ENCODE measurements around the gene CAMKV. TPM values are rescaled to one million over a fixed set of nuclear protein-coding genes. Genes with fewer than 3 reads are reported as not detected.
"Not testable (repeated sequence)": the region's sequence is repeated elsewhere in the genome, so short reads cannot be mapped to it uniquely, and the experiment has no call there.

Gene CAMKV
- polyA plus RNA-seq, 2 donors = 0.01 TPM; not detected in 1

DNA sequence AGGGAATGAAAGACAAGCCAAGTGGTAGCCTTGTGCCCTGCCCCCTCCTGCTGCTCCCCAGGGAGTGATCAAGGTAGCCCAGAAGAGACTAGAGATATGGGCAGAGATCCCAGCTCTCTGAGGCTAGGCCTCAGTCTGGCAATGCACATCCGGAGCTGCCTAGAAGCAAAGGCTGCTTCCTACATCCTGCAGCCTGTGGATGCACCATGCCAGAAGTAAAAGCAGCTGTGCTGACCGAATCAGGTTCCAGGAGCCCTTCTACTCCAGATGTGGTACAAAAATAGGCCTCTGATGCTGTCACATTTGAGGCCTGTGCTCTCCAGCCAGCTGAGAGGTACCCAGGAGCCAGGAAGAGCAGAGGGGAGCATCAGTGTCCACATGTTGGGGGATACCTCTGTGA lies 29.3 kb downstream of the CAMKV start:
- no peak overlapping the region for H3K4me3 ChIP-seq (ENCODE audit: low read depth in 1 of 2, low read length in 2 of 2)
- peaks cover 0 to 3% of the 10 kb centered on the region in 2 donors for H3K4me1 ChIP-seq (ENCODE audit: control insufficient read depth in 2 of 2, insufficient read depth in 2 of 2, low read length in 1 of 2)
- H3K9me3 ChIP-seq (ENCODE audit: control insufficient read depth in 2 of 2, insufficient read depth in 1 of 2, low read depth in 1 of 2, low read length in 1 of 2) = no peaks in the 10 kb centered on the region
- no peaks in the 10 kb centered on the region for H3K27me3 ChIP-seq (ENCODE audit: control insufficient read depth in 1 of 2, insufficient read depth in 2 of 2, low read length in 2 of 2)
- no peak overlapping the region for H3K27ac ChIP-seq (ENCODE audit: low read depth in 2 of 2, low read length in 1 of 2)
- 66 to 68% methylated on average over 2 of the region's 2 CpGs for WGBS, 2 donors
- peaks cover 0 to 4% of the 10 kb centered on the region in 2 donors for H3K36me3 ChIP-seq (ENCODE audit: control insufficient read depth in 2 of 2, insufficient read depth in 2 of 2, low read length in 1 of 2)

DNA sequence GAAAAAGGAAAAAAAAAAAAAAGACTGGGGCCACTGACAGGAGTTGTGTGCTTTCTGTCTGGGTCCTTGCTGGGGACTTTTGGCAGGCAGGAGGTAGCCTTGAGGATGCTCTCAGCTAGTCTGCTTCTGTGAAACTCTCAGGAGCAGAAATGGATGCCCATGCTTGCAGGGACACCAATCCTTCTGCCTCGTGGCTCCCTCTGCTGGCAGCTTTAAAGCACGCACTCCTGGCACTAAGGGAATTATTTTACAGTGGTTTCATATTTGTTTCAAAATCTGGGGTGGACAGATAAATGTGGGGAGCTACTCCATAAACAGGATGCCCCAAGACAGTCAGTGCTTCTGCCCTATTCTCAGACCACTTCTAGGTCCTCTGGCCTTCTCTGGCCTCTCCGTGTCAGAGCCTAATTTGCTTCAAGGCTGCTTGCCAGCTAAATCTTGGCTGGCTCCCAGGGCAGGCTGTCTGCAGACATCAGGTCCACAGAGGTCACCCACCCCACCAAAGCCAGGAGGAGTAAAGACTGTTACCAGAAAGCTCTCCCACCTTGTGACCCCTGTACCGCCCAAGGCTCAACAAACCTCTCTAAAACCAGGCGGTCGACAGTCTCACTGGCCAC lies 30.4 kb downstream of the CAMKV start:
- Histone ChIP-seq H3K4me1 (ENCODE audit: control insufficient read depth in 2 of 2, insufficient read depth in 2 of 2, low read length in 1 of 2) (peaks cover 0 to 3% of the 10 kb centered on the region in 2 donors), H3K4me3 (ENCODE audit: low read depth in 1 of 2, low read length in 2 of 2) (no peak overlapping the region), H3K36me3 (ENCODE audit: control insufficient read depth in 2 of 2, insufficient read depth in 2 of 2, low read length in 1 of 2) (peaks cover 0 to 4% of the 10 kb centered on the region in 2 donors), H3K9me3 (ENCODE audit: control insufficient read depth in 2 of 2, insufficient read depth in 1 of 2, low read depth in 1 of 2, low read length in 1 of 2) (no peaks in the 10 kb centered on the region), H3K27ac (ENCODE audit: low read depth in 2 of 2, low read length in 1 of 2) (no peak overlapping the region), H3K27me3 (ENCODE audit: control insufficient read depth in 1 of 2, insufficient read depth in 2 of 2, low read length in 2 of 2) (no peaks in the 10 kb centered on the region)
- 44 to 46% methylated on average over 6 of the region's 6 CpGs for WGBS, 2 donors

DNA sequence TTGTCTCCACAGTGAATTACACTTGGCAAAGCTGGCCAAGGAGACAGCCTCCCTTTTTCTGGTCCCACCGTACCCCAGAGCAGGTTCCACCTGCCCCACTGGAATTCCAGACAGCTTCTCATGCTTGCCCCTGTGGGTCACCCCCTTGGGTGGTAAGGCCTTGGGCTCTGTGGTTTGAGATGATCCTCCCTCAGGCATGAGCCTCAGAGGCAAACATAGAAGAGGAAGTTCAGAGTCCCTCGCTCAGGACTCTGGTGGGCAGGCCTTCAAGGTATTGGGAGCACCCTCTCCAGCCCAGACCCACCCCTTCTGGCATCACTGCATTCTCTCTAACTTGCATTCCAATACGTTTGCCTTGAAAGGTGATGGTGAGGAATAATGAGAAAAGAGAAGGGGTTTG lies 38.4 kb downstream of the CAMKV start:
- H3K4me1 ChIP-seq (ENCODE audit: control insufficient read depth in 2 of 2, insufficient read depth in 2 of 2, low read length in 1 of 2) = peaks cover 0 to 4% of the 10 kb centered on the region in 2 donors
- H3K36me3 ChIP-seq (ENCODE audit: control insufficient read depth in 2 of 2, insufficient read depth in 2 of 2, low read length in 1 of 2) = peaks cover 0 to 9% of the 10 kb centered on the region in 2 donors
- no peaks in the 10 kb centered on the region for H3K27me3 ChIP-seq (ENCODE audit: control insufficient read depth in 1 of 2, insufficient read depth in 2 of 2, low read length in 2 of 2)
- no peaks in the 10 kb centered on the region for H3K9me3 ChIP-seq (ENCODE audit: control insufficient read depth in 2 of 2, insufficient read depth in 1 of 2, low read depth in 1 of 2, low read length in 1 of 2)
- H3K27ac ChIP-seq (ENCODE audit: low read depth in 2 of 2, low read length in 1 of 2) = no peak overlapping the region
- WGBS, 2 donors = 65 to 83% methylated on average over 3 of the region's 3 CpGs
- no peak overlapping the region for H3K4me3 ChIP-seq (ENCODE audit: low read depth in 1 of 2, low read length in 2 of 2)

DNA sequence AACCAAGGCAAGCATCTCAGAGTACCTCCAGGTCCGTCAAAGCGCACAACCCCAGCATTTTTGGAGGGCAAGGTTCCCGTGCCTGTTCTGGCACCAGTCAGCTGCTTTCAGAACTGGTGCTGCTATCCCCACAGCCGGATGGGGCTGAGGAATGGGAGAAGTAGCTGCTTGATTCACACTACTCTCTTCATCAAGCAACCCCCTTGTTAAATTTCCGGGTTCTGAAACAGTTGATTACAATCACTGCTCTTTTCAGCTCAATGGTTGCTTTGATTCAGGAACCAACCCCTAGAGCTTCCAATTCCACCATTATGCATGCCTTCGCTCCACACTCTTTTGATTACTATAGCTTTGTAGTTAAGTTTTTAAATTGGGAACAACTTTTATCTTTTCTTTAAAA lies 43.7 kb downstream of the CAMKV start:
- Histone ChIP-seq H3K27me3 (ENCODE audit: control insufficient read depth in 1 of 2, insufficient read depth in 2 of 2, low read length in 2 of 2) (no peaks in the 10 kb centered on the region), H3K36me3 (ENCODE audit: control insufficient read depth in 2 of 2, insufficient read depth in 2 of 2, low read length in 1 of 2) (peaks cover 0 to 9% of the 10 kb centered on the region in 2 donors), H3K4me1 (ENCODE audit: control insufficient read depth in 2 of 2, insufficient read depth in 2 of 2, low read length in 1 of 2) (peaks cover 0 to 4% of the 10 kb centered on the region in 2 donors), H3K9me3 (ENCODE audit: control insufficient read depth in 2 of 2, insufficient read depth in 1 of 2, low read depth in 1 of 2, low read length in 1 of 2) (no peaks in the 10 kb centered on the region), H3K27ac (ENCODE audit: low read depth in 2 of 2, low read length in 1 of 2) (no peak overlapping the region), H3K4me3 (ENCODE audit: low read depth in 1 of 2, low read length in 2 of 2) (no peak overlapping the region)
- WGBS, 2 donors = 71 to 85% methylated on average over 6 of the region's 6 CpGs

DNA sequence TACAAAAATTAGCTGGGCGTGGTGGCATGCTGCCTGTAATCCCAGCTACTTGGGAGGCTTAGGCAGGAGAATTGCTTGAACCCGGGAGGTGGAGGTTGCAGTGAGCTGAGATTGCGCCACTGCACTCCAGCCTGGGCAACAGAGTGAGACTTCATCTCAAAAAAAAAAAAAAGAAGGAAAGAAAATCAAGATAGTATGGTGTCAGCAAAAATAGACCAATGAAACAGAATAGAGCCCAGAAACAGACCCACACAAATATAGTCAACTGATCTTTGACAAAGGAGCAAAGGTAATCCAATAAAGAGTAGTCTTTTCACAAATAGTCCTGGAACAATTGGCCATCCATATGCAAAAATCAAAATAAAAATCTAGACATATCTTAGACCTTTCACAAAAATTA lies 46.6 kb downstream of the CAMKV start:
- not testable (repeated sequence) for H3K36me3 ChIP-seq (ENCODE audit: control insufficient read depth in 2 of 2, insufficient read depth in 2 of 2, low read length in 1 of 2); H3K4me3 ChIP-seq (ENCODE audit: low read depth in 1 of 2, low read length in 2 of 2); H3K27me3 ChIP-seq (ENCODE audit: control insufficient read depth in 1 of 2, insufficient read depth in 2 of 2, low read length in 2 of 2); H3K9me3 ChIP-seq (ENCODE audit: control insufficient read depth in 2 of 2, insufficient read depth in 1 of 2, low read depth in 1 of 2, low read length in 1 of 2); H3K4me1 ChIP-seq (ENCODE audit: control insufficient read depth in 2 of 2, insufficient read depth in 2 of 2, low read length in 1 of 2); H3K27ac ChIP-seq (ENCODE audit: low read depth in 2 of 2, low read length in 1 of 2)
- 79 to 96% methylated on average over 3 of the region's 3 CpGs for WGBS, 2 donors

DNA sequence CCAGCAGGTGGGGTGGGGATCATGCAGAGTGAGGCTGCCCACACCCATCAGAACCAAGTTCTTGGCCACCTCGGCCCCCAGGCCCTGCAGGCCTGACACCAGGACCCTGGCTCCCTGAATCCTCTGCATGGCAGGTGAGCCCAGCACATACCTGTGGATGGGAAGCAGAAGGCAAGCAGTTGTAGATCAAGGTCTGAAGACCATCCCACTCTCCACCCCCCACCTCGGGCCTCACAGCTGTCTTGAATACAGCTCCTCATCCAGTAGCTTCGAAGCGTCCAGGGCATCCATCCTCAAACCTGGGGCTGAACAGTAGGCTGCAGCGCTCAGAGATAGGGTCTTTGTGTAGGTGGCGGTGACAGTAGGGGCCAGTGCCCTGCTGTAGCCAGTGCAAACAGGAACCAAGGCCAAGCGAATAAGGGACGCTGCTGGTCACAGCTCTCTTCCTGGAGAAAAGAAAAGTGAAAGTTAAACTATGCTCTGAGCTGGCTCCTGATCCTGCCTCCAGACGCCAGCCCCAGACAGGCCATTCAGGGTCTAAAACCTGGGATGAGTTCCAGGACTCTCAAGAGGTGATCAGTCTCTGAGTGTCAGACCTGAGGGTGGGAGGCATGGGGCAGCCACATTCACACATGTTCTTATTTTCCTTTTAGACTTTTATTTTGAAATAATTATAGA lies 56.1 kb downstream of the CAMKV start, which contains the start of gene UBA7:
TSS of gene UBA7 (minus strand) at position 457 of the 678 bp plus-strand sequence. CDS start at position 291, 166 bp downstream.
- H3K9me3 ChIP-seq (ENCODE audit: control insufficient read depth in 2 of 2, insufficient read depth in 1 of 2, low read depth in 1 of 2, low read length in 1 of 2) = no peaks in the 10 kb centered on the region
- peak within 1 kb of the TSS; percentile 50 to 86 for H3K27ac ChIP-seq (ENCODE audit: low read depth in 2 of 2, low read length in 1 of 2)
- peaks cover 15 to 25% of the 10 kb centered on the region in 2 donors for H3K36me3 ChIP-seq (ENCODE audit: control insufficient read depth in 2 of 2, insufficient read depth in 2 of 2, low read length in 1 of 2)
- 5 to 8% methylated on average over 9 of the region's 9 CpGs for WGBS, 2 donors
- peak within 1 kb of the TSS; percentile 43 to 67 for H3K4me3 ChIP-seq (ENCODE audit: low read depth in 1 of 2, low read length in 2 of 2)
- H3K27me3 ChIP-seq (ENCODE audit: control insufficient read depth in 1 of 2, insufficient read depth in 2 of 2, low read length in 2 of 2) = no peaks in the 10 kb centered on the region
- peaks cover 11 to 15% of the 10 kb centered on the region in 2 donors for H3K4me1 ChIP-seq (ENCODE audit: control insufficient read depth in 2 of 2, insufficient read depth in 2 of 2, low read length in 1 of 2)

DNA sequence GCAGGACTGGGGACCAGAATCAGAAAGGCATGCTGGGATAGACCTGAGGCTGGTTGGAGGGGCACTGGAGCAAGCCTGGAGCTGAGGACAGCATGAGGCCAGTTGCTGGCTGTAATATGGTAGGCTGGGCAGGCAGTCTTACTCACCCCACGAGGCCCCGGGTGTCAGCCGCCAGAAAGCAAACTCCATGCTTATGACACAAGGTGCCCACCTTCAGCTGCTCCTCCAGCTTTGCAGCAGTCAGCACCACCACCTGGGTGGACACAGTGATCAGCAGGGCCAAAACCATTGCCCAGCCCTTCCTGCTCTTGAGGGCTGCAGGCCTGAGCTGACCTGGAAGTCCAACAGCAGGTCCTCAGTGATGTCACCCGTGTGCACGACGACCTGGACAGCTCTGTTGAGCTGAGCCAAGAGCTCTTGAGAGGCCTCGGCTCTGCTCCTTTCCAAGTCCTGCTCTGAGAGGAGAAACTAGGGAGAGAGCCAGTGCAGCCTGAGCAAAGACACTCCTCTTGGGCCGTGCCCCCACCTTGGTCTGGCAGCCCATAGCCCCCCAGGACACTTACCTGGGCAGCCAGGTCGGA lies 56.7 kb downstream of the CAMKV start:
- 26 to 37% methylated on average over 9 of the region's 9 CpGs for WGBS, 2 donors
- peak overlapping the region; percentile 43 to 67 for H3K4me3 ChIP-seq (ENCODE audit: low read depth in 1 of 2, low read length in 2 of 2)
- H3K27ac ChIP-seq (ENCODE audit: low read depth in 2 of 2, low read length in 1 of 2) = peak overlapping the region; percentile 50 to 86
- H3K4me1 ChIP-seq (ENCODE audit: control insufficient read depth in 2 of 2, insufficient read depth in 2 of 2, low read length in 1 of 2) = peaks cover 11 to 15% of the 10 kb centered on the region in 2 donors
- no peaks in the 10 kb centered on the region for H3K9me3 ChIP-seq (ENCODE audit: control insufficient read depth in 2 of 2, insufficient read depth in 1 of 2, low read depth in 1 of 2, low read length in 1 of 2)
- H3K27me3 ChIP-seq (ENCODE audit: control insufficient read depth in 1 of 2, insufficient read depth in 2 of 2, low read length in 2 of 2) = no peaks in the 10 kb centered on the region
- peaks cover 15 to 25% of the 10 kb centered on the region in 2 donors for H3K36me3 ChIP-seq (ENCODE audit: control insufficient read depth in 2 of 2, insufficient read depth in 2 of 2, low read length in 1 of 2)

Other genes with a start within 250 kb of the CAMKV start
- 10 to 100 TPM; 21.0 to 53.0 TPM for gene APEH, start 195.6 kb downstream of the CAMKV start, polyA plus RNA-seq
- gene MST1, start 180.4 kb downstream of the CAMKV start, polyA plus RNA-seq = 10 to 100 TPM; 11.2 to 30.0 TPM
- 10 to 100 TPM; 14.7 to 16.9 TPM for gene RNF123, start 180.3 kb downstream of the CAMKV start, polyA plus RNA-seq
- 1 to 10 TPM in 1 of 2 donors, under 1 TPM in 1; 1.00 to 1.4 TPM for gene AMIGO3, start 150.2 kb downstream of the CAMKV start, polyA plus RNA-seq
- 10 to 100 TPM; 17.7 to 32.1 TPM for gene GMPPB, start 146.0 kb downstream of the CAMKV start, polyA plus RNA-seq
- 10 to 100 TPM; 11.5 to 14.1 TPM for gene IP6K1, start 83.4 kb downstream of the CAMKV start, polyA plus RNA-seq
- under 1 TPM in 1 of 2 donors, not detected in 1; 0.04 TPM for gene CDHR4, start 70.0 kb downstream of the CAMKV start, polyA plus RNA-seq
- 10 to 100 TPM; 26.3 to 28.4 TPM for gene INKA1, start 66.6 kb downstream of the CAMKV start, polyA plus RNA-seq
- gene UBA7, start 56.0 kb downstream of the CAMKV start, polyA plus RNA-seq = 10 to 100 TPM; 24.1 to 54.3 TPM
- 1 to 10 TPM; 4.1 to 4.3 TPM for gene TRAIP, start 13.3 kb downstream of the CAMKV start, polyA plus RNA-seq
- gene MST1R, start 34.0 kb upstream of the CAMKV start, polyA plus RNA-seq = 10 to 100 TPM; 23.6 to 53.4 TPM
- gene MON1A, start 59.9 kb upstream of the CAMKV start, polyA plus RNA-seq = 10 to 100 TPM in 1 of 2 donors, 1 to 10 TPM in 1; 7.0 to 10.2 TPM
- gene RBM6, start 70.2 kb upstream of the CAMKV start, polyA plus RNA-seq = 100 to 1,000 TPM in 1 of 2 donors, 10 to 100 TPM in 1; 36.5 to 101 TPM
- gene RBM5, start 219.0 kb upstream of the CAMKV start, polyA plus RNA-seq = 10 to 100 TPM; 62.0 to 97.4 TPM

Data from esophagus (tissue), 2 donors.